ENCODE results near the gene SRSF9.
"Not testable (repeated sequence)": the region's sequence is repeated elsewhere in the genome, so short reads cannot be mapped to it uniquely, and the experiment has no call there.

The SRSF9 gene

GRCh38 chr12:120490325-120490724 is 20.8 kb upstream of the SRSF9 start:
- no peak for TF ChIP-seq CTCF (conservative IDR thresholded peaks at IDR 0.05; ENCODE audit: low read depth, low read length)
- DNase-seq (ENCODE audit: low read depth) = no peak
- H3K4me3 ChIP-seq (ENCODE audit: low read depth, low read length) = no peak overlapping the region

- no peak for DNase-seq (ENCODE audit: low read depth)
- no peak overlapping the region for H3K4me3 ChIP-seq (ENCODE audit: low read depth, low read length)
- no peak for TF ChIP-seq CTCF (conservative IDR thresholded peaks at IDR 0.05; ENCODE audit: low read depth, low read length)
These were observed 19.5 kb upstream of the SRSF9 start for GRCh38 chr12:120489018-120489417.

GRCh38 chr12:120488057-120488640 is 18.6 kb upstream of the SRSF9 start:
- TF ChIP-seq CTCF (conservative IDR thresholded peaks at IDR 0.05; ENCODE audit: low read depth, low read length) = no peak
- no peak overlapping the region for H3K4me3 ChIP-seq (ENCODE audit: low read depth, low read length)
- no peak for DNase-seq (ENCODE audit: low read depth)

- H3K4me3 ChIP-seq (ENCODE audit: low read depth, low read length); DNase-seq (ENCODE audit: low read depth): not testable (repeated sequence)
These were observed 18.0 kb upstream of the SRSF9 start for GRCh38 chr12:120487552-120487951.

- TF ChIP-seq CTCF (conservative IDR thresholded peaks at IDR 0.05; ENCODE audit: low read depth, low read length) = no peak
These were observed 16.7 kb upstream of the SRSF9 start for GRCh38 chr12:120485961-120486881.

GRCh38 chr12:120483621-120484020 is 14.1 kb upstream of the SRSF9 start:
- H3K4me3 ChIP-seq (ENCODE audit: low read depth, low read length) = no peak overlapping the region
- TF ChIP-seq CTCF (conservative IDR thresholded peaks at IDR 0.05; ENCODE audit: low read depth, low read length) = no peak
- DNase-seq (ENCODE audit: low read depth) = no peak

More at GRCh38 chr12:120485961-120486881, 16.7 kb upstream of the SRSF9 start:
- no peak overlapping the region for H3K4me3 ChIP-seq (ENCODE audit: low read depth, low read length)
- DNase-seq (ENCODE audit: low read depth) = no peak

GRCh38 chr12:120481022-120481767 is 11.6 kb upstream of the SRSF9 start:
- TF ChIP-seq CTCF (conservative IDR thresholded peaks at IDR 0.05; ENCODE audit: low read depth, low read length) = no peak
- H3K4me3 ChIP-seq (ENCODE audit: low read depth, low read length) = no peak overlapping the region
- DNase-seq (ENCODE audit: low read depth) = no peak

All from choroid plexus epithelial cell (primary cell).